NCI-H82 (cell line): ENCODE data around the gene LYZL1.
"Not testable (repeated sequence)": the region's sequence is repeated elsewhere in the genome, so short reads cannot be mapped to it uniquely, and the experiment has no call there.

Source experiments
- DNase-seq: peaks from one replicate; lab custom pipeline; 2025; lab: John Stamatoyannopoulos, UW

LYZL1 gene

DNA sequence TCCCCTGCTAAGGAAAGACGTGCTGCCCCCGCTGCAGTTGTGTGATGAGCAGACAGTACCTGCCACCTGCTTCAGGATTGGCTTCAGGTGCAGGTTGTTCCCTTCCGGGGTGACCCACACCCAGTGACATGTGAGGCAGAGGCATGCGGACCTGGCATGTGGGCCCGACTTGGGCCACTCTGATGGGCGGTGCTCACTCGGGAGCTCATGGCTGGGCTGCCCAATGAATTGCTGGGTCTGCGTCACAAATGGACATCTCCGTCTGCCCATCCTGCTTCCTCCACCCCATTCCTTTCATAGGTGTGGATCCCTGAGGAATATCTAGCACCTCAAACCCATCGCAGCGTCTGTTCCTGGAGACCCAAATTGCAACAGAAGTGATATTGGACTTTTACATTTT lies 19.3 kb downstream of the LYZL1 start:
- DNase-seq, result not testable (repeated sequence)

DNA sequence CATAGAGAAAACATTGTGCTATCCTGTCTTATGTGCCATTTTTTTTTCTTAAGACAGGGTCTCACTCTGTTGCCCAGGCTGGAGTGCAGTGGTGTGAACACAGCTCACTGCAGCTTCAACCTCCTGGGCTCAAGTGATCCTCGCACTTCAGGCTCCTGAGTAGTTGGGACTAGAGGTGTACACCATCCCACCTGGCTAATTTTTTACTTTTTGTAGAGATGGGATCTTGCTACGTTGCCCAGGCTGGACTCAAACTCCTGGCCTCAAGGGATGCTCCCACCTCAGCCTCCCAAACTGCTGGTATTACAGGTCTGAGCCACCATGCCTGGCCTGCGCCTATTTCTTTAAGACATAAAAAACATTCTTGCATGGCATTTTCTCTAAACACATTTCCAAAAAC lies 20.6 kb downstream of the LYZL1 start:
- no peak for DNase-seq

DNA sequence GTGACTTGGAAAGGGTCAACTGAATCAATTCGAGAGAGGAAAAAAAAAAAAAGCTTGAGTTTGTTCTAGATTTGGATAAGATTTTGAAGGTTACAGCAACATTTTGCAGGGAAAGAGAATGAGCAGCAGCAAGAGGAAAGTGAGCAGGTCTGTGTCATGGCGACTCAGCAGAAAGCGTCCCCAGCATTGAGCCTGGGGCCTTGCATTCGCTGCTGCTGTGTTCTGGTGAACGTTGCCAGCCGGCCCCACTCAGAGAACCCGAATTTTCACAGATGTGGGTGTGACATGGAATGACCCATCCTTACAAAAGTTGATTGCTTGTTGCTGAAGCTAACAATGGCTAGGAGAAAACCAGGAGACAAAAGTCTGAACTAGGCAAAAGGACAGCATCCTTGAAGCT lies 21.6 kb downstream of the LYZL1 start:
- not testable (repeated sequence) for DNase-seq

DNA sequence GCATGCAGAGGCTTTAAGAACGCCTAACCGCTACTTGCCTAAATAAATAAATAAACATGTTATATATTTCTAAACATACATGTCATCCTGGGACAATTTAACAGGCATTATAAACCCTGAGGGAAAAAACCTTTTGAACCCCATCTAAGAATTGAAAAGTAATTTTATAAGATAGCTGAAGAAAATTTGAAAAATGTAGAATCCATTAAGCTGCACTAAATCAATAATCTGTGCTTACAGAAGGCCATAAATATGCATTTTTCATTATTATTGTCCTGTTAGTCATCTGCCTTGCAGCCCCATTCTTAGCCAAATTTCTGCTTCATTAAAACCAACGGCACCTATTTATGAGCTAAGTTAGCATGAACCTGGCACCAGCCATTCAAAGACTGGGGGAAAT lies 24.2 kb downstream of the LYZL1 start:
- no peak for DNase-seq

DNA sequence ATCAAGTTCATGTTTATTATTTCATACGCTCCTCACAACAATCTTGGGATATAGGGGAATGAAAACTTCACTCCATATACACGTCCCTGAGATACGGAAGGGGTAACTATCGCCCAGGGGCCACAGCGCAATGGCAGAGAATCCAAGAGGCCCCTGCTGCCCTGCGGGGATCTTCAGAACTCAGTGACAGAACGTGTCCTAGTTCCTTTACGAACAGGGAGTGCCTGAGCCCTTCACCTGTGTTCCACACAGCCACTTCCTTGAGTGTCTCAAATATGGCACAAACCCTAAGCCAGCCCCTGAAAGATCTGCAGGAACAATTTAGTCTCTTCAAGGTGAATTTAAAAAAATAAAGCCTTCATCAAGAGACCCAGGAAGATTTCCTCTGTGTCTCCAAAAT lies 25.9 kb downstream of the LYZL1 start:
- DNase-seq, result no peak

GRCh38 chr10:29315814-29316213 lies 26.9 kb downstream of the LYZL1 start:
- no peak for DNase-seq

- no peak for DNase-seq
Measured at GRCh38 chr10:29316308-29317026, 27.6 kb downstream of the LYZL1 start.

GRCh38 chr10:29317027-29317420 lies 28.2 kb downstream of the LYZL1 start:
- no peak for DNase-seq

DNA sequence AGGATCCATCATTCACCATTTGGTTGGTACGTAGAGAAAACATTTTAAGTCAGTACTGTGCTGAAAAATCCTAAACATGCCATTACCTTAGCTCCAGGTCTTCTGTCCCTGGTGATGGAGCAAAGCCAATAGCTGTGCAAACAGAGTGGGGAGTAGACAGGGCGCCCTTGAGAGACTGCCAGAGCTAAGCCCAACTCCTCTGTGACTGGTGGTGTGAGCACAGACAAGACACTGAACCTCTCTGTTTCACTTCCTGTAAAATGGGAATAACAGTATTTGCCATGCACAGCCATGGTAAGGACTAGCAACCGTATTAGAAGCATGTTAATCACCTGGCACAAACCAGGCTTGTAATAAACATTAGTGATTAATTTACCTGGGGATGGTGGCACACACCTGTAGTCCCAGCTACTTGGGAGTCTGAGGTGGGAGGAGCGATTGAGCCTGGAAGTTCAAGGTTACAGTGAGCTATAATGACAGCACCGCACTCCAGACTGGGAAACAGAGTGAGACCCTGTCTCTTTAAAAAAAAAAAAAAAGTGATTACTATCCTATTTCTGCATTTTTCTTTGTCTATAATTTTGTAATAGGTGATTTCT lies 28.7 kb downstream of the LYZL1 start:
- DNase-seq, result no peak

- peak; percentile 28 for DNase-seq
Measured at GRCh38 chr10:29318141-29319071, 29.5 kb downstream of the LYZL1 start.

- no peak for DNase-seq
Measured at GRCh38 chr10:29319205-29319781, 30.4 kb downstream of the LYZL1 start.

DNA sequence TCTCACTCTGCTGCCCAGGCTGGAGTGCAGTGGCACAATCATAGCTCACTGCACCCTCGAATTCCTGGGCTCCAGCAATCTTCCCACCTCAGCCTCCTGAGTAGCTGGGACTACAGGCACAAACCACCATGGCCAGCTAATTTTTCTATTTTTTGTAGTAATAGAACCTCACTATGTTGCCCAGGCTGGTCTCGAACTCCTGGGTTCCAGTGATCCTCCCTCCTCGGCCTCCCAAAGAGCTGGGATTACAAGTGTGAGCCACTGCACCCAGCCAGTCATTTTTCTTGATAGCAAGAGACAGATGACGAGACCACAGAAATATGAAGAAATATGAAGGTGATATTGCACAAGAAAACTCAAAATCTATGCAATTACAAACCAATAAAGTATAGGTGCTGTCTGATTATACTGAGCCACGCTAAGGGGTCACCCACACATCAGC lies 31.8 kb downstream of the LYZL1 start:
- DNase-seq, result not testable (repeated sequence)

DNA sequence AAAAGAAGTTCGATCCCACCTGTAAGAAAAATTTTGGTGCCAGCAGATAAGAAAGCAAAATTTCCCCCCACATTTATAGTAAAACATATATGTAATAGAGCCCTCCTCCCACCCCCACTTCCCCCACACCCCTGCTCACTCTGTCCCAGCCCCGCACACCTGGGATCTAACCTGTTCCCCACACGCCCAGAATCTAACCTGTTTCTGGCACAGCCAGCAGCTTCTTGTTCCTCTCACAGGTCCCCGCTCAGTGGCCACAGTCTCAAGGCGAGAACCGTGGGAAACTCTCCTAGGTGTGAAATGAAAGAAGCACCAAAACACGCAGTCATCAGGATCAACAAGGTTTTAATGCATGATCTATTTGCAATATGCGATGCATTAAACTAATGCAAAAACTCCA lies 32.8 kb downstream of the LYZL1 start:
- DNase-seq, result no peak

DNA sequence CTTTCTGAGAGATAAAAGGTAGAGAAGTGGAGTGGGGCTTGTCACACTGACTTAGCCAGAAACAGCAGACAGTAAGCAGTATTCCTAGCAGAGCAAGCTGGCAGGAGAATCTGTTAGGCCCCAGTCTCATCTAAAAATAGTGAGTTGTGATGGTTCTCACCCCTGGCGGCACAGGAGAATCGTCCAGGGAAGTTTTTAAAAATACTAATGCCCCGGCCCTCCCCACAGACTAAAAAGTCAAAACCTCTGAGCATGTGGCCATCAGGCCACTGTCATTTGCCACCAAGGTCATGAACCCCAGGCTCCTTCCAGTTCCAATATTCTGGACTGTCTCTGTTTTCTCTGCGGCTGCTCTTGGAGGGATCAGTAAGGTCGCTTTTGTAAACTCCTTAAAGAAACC lies 34.0 kb downstream of the LYZL1 start:
- DNase-seq, result no peak

DNA sequence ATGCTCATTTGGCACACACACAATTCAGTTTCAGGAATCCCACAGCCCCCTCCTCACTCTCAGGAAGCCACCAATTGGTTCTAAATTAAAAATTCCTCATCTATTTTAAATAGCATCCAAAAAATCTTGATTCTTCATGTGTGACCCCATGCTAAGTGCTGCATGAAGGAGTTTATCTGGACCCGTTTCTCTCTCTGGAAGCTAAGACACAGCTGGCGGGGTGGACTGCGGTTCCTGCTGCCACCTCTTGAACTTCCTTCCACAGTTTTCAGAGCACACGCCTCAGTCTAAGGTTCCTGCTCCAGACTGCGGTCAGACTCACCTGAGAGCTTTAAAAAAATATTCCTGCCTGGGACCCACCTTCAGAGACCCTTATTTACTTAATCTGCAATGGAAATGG lies 34.5 kb downstream of the LYZL1 start:
- DNase-seq, result no peak

- DNase-seq, result no peak
Measured at GRCh38 chr10:29324220-29324841, 35.5 kb downstream of the LYZL1 start.

GRCh38 chr10:29326299-29326698 lies 37.4 kb downstream of the LYZL1 start:
- DNase-seq, result no peak

GRCh38 chr10:29326886-29327745 lies 38.2 kb downstream of the LYZL1 start:
- DNase-seq, result no peak

GRCh38 chr10:29327746-29328102 lies 38.9 kb downstream of the LYZL1 start:
- DNase-seq, result no peak

- no peak for DNase-seq
Measured at GRCh38 chr10:29328983-29329382, 40.1 kb downstream of the LYZL1 start.

- peak; percentile 81 for DNase-seq
Measured at GRCh38 chr10:29329420-29329819, 40.5 kb downstream of the LYZL1 start.
